PC-3 (cell line): ENCODE measurements around the gene SRCAP.

ENCODE experiments used
- EZH2 ChIP-seq: fragments of 300-600 bp; sonication (generic); IDR thresholded peaks from one replicate; pipeline ENCODE4 v1.6.1; 2017; ENCODE audit warnings: antibody characterized with exemption, mild to moderate bottlenecking, low read length; ENCODE audit not compliant: unreplicated experiment
- EZH2phosphoT487 ChIP-seq: fragments of 300-600 bp; sonication (generic); IDR thresholded peaks from 2 replicates; pipeline ENCODE4 v1.6.1; 2018; ENCODE audit warnings: mild to moderate bottlenecking, antibody characterized with exemption, low read length, borderline replicate concordance
- TF ChIP-seq, protein P1 (sequence below): fragments of 300-600 bp; sonication (generic); conservative IDR thresholded peaks from 2 replicates; pipeline ENCODE4 v1.5.1; 2017; ENCODE audit warnings: antibody characterized with exemption, low read depth, mild to moderate bottlenecking, low read length

DNA sequence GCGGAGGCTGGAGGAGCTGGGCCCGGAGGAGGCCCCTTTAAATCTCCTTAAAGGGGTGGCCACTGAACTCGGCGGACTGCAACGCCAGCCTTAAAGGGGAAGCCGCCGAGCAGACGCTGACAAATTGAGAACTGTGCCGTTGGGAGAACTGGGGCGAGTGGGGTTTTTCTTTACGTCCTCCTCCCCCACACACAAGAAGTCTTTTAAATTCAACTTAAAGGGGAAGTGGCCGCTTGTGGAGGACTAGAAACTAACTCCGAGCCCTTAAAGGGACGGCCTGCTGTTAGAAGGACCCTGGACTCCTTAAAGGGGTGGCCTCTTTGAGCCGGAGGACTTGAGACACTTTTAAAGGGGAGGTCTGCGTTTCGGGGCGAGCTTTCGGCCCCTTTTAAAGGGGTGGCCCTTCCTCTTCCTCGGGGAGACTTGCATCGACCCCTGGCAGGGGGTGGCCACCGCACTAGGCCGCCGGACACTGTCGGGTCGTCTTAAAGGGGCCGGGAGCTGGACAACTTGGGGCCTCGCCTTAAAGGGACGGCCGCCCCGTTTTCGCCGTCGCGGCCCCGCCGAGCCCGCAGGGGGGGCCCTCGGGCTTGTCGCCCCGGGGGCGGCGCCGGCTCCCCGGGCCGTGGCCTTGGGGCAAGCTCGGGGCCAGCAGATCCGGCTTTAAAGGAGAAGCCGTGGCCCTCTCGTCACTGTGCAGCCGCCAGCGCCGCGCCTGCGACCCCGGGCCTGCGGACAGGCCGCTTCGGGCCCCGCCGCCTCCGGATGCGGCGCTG is 40.1 kb upstream of the SRCAP start:
- TF ChIP-seq, protein P1, sequence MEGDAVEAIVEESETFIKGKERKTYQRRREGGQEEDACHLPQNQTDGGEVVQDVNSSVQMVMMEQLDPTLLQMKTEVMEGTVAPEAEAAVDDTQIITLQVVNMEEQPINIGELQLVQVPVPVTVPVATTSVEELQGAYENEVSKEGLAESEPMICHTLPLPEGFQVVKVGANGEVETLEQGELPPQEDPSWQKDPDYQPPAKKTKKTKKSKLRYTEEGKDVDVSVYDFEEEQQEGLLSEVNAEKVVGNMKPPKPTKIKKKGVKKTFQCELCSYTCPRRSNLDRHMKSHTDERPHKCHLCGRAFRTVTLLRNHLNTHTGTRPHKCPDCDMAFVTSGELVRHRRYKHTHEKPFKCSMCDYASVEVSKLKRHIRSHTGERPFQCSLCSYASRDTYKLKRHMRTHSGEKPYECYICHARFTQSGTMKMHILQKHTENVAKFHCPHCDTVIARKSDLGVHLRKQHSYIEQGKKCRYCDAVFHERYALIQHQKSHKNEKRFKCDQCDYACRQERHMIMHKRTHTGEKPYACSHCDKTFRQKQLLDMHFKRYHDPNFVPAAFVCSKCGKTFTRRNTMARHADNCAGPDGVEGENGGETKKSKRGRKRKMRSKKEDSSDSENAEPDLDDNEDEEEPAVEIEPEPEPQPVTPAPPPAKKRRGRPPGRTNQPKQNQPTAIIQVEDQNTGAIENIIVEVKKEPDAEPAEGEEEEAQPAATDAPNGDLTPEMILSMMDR: 0 out of 2 replicates have a peak, but pooled peaks have one; percentile 17
- no peak for TF ChIP-seq EZH2phosphoT487
- TF ChIP-seq EZH2: no peak
